Kidney tubule cell (primary cell): ENCODE data around the gene SHANK2.

Source experiments
- DNase-seq: peaks from one replicate; pipeline ENCODE4 v3.0.0-alpha.2; 2018; ENCODE audit warnings: low spot score

SHANK2 gene

DNA sequence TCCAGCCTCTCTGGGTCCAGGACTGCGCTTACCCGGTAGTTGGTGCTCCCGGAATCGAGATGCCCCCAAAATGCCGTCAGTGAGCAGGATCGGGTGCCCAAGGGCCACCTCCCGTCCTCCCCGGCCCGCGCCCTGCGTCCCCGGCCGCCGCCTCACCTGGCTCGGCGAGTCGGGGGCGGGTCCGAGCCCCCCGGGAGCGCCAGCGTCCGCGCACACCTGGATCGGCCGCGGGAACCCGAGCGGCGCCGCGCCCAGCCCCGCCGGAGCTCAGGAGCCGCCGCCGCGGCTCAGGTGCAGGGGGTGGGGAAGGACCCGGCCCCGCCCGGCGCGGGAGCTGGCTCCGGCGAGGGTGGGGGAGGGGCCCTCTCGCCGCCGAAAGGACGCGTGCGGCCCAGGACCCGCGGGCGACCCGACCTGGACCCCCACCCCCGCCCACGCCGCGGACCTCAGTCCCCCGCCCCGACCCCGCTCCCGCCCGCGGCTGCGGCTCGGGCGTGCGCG, at the start of gene SHANK2:
Gene SHANK2 (minus strand): TSS at position 309 of the 501 bp plus-strand sequence. CDS start 105,251 bp downstream, outside the sequence.
- DNase-seq, result peak; percentile 55

GRCh38 chr11:71301858-71302533, 49.6 kb upstream of the SHANK2 start:
- DNase-seq, result no peak

DNA sequence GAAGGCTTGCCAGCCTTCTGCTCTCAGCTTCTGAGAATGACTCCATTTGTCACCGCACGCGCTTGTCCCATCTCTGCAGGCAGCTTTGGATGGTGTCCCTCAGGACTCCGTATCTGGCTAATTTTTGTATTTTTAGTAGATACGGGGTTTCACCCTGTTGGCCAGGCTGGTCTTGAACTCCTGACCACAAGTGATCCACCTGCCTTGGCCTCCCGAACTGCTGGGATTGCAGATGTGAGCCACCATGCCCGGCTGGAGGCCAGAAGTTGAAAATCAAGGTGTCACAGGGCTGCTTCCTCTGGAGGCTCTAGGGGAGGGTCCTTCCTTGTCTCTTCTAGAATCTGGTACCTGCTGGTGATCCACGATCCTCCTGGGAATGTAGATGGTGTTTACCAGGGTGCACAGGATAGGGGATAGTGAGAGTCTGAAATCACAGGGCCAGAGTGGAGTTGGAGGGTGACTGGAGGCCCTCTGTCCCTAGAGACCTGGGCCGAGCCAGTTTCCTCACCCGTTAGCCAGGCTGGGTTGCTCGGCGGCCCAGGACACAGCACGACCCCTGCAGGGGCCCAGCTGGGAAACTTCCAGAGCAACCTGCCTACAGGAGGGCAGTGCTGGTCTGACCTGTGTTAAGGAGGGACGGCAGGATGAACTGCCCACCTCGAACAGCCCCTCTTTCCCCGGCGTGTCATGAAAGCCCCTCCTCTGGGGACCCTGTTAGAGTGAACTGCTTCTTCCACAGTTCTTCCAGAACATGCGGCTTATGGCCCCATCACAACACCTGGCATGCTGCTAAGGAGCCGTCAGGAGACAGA, 48.9 kb upstream of the SHANK2 start:
- no peak for DNase-seq

GRCh38 chr11:71300187-71300586, 47.8 kb upstream of the SHANK2 start:
- DNase-seq, result no peak

DNA sequence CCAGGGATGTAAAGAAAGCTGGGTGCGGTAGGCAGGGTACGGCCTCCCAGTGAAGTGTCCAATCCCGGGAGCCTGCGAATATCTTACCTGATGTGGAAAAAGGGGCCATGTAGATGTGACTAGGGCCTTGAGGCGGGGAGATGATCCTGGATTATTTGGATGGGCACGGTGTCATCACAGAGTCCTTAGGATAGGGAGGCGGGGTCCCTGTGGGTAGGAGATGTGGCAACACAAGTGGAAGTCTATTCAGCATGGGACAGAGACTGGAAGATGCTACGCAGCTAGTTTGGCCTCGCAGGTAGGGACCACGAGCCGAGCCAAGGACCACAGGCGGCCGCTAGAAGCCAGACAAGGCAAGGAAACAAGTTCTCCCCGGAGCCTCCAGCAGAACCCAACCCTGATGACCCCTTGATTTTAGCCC, 46.4 kb upstream of the SHANK2 start:
- no peak for DNase-seq

GRCh38 chr11:71298016-71298550, 45.7 kb upstream of the SHANK2 start:
- DNase-seq, result no peak

DNA sequence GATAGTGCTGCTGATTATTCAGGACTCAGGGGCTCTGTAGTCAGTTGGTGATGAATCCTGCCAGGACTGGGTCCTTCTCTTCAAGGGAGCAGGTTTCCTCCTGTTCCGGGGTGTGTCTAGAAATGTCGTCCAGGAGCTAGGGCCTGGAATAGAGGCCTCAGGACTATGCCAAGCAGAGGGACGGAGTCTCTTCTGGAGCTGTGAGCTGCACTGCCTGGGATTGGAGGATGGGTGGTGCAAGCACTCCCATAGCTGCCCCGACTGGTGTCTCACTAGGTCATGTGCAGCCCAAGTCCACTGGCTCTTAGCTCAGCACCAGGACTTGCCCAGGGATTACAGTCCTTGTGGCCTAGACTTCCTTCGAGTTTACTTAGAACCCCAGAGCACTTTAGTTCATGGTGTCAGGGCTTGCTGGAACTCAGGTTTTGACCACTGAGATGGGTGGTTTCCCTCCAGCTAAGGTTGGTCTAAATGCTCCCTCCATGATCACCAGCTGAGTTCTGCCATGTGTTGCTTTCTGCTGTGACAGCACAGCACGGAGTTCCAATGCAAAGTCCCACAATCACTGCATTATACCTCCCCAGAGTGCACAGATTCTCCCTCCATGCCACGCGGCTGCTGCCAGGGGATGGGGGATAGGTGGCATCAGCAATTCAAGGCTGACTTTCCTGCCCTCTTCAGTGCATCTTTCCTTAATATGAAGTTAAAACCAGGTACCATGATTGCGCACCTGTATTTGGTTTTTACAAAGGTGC, 42.6 kb upstream of the SHANK2 start:
- no peak for DNase-seq

DNA sequence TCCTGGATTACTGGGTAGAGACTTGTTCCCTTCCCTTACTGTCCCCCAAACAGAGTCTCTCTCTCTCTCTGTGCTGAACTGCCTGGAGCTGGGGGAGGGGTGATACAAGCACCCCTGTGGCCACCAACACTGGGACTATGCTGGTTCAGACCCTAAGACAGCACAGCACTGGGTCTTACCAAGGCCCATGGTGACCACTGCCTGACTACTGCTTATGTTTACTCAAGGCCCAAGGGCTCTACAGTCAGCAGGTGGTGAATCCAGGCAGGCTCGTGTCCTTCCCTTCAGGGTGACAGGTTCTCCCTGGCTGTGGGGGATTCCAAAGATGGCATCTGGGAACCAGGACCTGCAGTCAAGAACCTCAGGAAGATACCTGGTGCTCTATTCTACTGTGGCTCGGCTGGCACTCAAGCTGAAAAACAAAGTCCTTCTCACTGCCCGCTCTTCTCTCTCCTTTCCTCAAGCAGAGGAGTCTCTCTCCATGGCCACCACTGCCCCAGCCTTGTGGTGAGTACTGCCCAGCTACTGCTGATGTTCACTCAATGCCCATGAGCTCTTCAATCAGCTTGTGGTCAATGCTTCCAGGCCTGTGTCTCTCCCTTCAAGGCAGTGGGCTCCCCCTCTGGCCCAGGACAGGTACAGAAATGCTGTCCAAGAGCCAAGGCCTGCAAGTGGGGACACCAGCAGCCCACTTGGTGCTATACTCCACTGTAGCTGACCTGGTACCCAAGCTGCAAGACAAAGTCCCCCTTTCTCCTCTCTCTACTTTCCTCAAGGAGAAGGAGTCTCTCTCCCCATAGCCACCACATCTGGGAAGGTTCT, 41.8 kb upstream of the SHANK2 start:
- DNase-seq, result no peak

GRCh38 chr11:71286701-71287643, 34.6 kb upstream of the SHANK2 start:
- peak; percentile 96 for DNase-seq

GRCh38 chr11:71285111-71285510, 32.7 kb upstream of the SHANK2 start:
- no peak for DNase-seq

DNA sequence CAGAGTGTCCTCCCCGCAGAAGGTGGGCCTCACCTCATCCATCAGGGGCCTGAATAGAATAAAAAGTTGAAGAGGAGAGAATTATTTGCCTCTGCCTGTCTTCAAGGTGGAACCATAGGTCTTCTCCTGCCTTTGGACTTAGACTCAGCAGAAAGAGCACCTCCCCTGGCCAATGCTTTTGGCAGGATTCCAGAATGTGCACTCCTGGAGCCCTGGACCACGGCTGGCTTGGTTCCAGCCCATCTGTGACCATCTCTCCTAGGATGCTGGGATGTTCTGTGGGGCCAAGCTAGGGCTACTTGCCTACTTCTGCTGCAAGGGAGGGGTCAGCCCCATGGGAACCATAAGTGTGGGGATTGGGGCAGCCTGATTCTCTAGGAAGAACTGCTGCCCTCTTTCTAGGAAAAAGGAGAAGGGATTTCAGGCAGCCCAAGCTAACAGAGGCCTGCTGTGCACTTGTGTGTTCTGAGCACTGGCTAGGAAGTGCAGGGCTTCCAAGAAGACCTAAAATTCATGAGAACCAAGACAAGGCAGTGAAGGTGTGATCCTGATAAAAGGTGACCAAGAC, 32.2 kb upstream of the SHANK2 start:
- peak; percentile 19 for DNase-seq

GRCh38 chr11:71283971-71284441, 31.6 kb upstream of the SHANK2 start:
- peak; percentile 26 for DNase-seq

DNA sequence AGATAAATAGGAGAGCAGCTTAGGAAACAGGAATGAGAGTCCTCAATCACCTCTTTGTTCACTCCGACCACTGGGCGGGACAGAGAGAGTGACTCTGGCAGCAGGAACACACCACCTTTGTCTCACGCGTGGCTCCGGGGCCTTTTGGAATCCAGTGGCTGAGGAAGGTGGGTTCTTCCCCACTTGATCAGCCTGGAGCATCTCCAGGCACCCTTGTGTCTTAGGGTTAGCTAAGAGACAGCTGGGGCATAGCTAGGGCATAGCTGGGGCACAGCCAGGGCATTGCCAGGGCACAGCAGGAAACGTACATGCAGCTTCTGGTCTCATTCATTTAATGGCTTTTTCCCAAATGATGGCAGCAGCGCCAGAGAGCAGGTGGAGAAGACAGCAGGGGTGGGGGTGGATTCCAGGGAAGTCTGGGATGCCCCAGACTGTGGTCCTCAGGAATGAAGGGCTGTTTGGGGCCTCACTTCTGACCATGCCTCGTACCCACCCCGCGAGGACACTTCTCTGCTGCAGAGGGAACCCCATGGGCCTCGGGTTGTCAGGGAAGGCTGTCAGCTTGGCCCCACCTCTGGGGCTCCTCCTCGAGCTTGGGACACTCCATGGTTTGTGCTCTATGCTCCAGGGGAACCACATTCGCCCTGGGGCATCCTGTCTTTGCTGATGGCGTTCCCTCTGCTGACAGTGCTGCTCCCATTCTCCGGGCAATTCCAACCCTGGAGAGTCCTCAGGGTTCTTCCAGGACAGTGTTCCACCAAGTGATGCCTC, 30.4 kb upstream of the SHANK2 start:
- DNase-seq, result no peak

- no peak for DNase-seq
Observed at GRCh38 chr11:71281831-71282230, 29.5 kb upstream of the SHANK2 start.

GRCh38 chr11:71281204-71281603, 28.8 kb upstream of the SHANK2 start:
- no peak for DNase-seq

GRCh38 chr11:71279916-71280645, 27.7 kb upstream of the SHANK2 start:
- DNase-seq, result no peak

GRCh38 chr11:71272161-71272560, 19.8 kb upstream of the SHANK2 start:
- DNase-seq, result no peak
